ENCODE data around the gene GPA33.

The GPA33 gene

DNA sequence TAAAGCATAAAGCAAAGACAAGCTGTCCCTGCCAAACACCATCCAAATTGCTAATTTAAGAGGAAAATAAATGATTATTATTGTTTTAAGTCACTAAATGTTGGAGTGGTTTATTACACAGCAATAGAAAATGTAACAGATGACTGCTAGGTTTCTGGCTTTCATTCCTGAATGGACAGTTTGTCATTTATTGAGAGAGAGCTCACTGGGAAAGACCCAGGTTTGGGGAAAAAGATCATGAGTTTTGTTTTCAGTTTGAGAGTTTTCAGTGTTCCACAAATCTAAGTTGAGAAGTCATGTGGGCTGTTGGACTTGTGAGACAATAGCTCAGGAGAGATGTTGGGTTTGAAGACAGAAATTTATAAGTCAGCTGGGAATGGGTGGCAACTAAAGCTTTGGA, 5.4 kb downstream of the GPA33 start:
- no peak for DNase-seq

DNA sequence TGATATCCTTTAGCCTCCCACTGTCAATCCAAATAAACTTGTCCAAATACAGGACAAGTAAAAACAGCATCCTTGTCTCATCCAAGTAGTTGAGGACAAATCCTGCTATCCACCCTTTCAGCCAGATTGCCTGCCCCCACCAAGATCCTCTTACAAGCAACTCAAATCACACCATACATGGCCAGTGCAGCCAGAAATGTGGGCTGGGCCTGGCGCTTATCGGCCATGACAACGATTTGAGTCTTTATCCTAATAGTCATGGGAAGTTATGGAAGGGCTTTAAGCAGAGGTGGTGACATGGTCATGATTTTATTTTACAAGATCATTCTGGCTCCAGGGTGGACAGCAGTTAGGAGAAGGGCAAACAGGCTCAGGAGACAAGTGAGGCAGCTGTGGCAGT, 6.3 kb downstream of the GPA33 start:
- DNase-seq = no peak

DNA sequence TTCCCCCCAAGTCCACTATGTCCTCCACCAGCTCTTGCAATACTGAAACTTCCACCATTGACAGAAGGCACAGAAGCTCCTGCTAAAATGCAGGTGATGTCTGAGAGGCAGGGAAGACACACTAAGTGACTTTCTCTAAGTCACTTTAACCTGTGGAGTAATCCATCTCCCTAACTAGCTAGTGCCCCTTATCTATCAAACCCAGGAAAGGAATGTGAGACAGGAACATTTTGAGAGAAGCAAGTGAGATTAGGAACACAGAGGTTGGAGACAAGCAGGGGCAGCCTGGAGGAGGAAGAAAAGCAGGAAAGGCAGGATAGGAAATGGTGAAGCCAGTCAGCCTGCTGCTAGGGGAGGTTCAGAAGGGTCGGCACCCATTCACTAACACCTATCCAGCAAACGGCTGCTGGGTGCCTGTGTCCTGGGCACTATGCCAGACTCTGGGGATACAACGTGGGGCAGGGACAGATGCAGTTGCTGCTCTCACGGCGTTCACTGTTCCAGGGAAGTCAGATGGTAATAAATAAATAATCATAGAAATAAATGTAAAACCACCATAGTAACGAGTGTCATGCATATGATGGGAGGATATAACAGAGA, 7.0 kb downstream of the GPA33 start:
- DNase-seq = no peak

DNA sequence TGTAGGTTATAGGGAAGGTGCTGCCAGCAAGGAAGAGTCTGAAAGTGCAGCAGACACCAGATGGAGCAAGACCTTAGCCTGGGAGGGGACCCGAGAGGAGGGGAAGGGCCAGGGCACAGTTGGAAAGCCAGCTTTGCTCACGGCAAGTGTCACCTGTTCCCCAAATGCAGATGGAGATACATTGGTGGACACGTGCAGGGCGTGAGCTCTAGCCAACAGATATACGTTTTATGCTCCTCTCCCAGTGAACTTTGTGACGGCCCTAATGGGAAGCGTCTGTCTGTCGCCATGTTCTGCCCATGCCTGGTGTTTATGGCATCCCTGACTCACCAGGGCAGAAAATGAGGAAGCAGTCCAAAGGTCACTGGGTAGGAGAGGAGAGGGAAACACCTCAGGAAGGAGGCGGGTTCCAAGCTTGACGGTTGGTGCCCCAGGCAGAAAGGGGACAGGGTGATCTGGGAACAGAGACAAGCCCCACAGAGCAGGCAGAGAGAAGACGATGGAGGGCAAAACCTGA, 7.6 kb downstream of the GPA33 start:
- DNase-seq = no peak

GRCh38 chr1:167081594-167082156, 8.5 kb downstream of the GPA33 start:
- no peak for DNase-seq

- DNase-seq = no peak
These were observed 12.3 kb downstream of the GPA33 start for GRCh38 chr1:167077868-167078210.

GRCh38 chr1:167077128-167077867, 12.9 kb downstream of the GPA33 start:
- no peak for DNase-seq

DNA sequence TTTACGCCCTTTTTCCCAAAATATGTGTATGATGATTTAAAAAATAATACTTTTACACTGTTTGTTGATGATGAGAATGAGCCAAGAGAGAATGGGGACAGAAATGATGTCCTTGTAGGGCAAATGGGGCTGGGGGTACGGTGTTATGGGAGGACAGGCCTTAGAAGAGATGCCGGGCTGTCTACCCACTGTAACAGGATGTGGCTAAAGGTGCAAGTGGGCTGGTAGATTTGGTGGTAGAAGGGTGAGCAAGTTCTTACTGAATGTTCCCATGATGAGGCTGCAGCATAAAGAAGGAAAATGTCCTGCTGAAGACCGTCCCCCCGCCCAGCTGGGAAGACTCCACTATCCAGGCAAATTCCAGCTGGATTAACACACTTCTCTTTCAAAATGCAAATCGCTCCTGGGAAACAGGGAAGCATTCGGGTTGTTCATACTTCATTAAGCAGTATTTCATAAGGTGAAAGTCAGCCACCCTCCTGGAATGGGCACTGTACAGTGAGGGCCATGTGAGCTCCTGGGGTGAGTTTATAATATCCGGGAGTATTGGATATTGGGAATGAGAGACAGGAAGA, 14.0 kb downstream of the GPA33 start:
- DNase-seq = peak in 1 of 5 experiments; percentile 17

GRCh38 chr1:167071286-167071685, 18.9 kb downstream of the GPA33 start:
- DNase-seq = no peak

- no peak for DNase-seq
These were observed 21.4 kb downstream of the GPA33 start for GRCh38 chr1:167068761-167069160.

- no peak for DNase-seq
These were observed 22.3 kb downstream of the GPA33 start for GRCh38 chr1:167067904-167068303.

DNA sequence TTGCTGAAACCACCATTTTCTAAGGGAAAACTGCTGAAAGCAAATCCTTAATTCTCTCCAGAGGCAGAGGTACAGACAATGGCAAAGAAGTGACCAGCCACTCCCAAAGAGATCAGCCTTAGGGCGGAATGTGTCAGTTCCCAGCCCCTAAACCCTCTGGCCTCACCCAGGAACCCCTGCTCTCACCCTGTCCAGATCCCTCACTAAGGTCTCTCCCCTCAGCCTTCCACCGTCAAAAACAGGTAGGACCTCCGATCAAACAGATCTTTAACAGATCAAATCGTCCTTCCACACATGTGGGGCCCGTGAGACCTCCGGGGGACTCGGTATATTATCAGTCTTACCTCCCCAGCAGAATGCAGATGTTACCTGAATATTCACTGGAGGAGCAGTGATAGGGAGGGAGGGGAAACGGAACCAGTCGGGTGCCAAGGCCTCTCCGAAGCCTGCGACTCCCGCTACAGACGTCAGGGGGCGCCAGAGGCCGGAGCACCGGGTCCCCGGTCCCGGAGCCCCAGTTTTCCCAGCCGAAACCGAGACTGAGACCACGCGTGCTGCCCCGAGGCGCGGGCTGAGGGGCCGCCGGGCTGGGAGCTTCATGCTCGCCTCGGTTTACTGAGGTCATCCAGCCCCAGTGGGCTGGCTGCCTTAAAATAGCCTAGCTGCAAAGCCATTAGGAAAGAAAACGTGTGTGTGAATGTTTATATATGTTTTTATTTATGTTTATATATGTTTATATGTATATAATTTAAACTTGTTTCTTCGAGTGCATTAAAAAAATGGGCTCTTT, 23.6 kb downstream of the GPA33 start:
- DNase-seq = peak; percentile 52 to 66 (median 61)

DNA sequence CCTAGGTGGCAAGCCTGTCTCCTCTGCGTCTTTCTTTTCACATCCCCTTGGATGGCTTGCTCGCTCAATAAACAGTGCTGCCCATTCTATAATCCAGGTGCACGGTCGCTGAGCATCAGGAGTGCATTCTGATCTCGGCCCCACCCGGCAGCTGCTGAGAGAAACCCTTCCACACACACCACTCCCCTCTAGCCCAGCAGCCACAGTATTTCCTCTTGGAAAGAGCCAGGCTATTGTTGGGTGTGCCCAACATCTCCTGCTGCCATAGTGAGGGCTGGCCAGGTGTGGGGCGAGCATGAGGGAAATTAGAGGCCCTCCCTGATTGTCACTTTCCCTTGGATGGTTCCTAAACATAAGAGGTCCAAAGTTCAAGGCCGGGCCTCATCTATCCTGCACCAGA, 24.7 kb downstream of the GPA33 start:
- no peak for DNase-seq

GRCh38 chr1:167064621-167065020, 25.6 kb downstream of the GPA33 start:
- no peak for DNase-seq

GRCh38 chr1:167061073-167061464, 29.1 kb downstream of the GPA33 start:
- DNase-seq = no peak

- no peak for DNase-seq
These were observed 29.8 kb downstream of the GPA33 start for GRCh38 chr1:167060141-167061072.

- no peak for DNase-seq
These were observed 30.4 kb downstream of the GPA33 start for GRCh38 chr1:167059809-167060107.

DNA sequence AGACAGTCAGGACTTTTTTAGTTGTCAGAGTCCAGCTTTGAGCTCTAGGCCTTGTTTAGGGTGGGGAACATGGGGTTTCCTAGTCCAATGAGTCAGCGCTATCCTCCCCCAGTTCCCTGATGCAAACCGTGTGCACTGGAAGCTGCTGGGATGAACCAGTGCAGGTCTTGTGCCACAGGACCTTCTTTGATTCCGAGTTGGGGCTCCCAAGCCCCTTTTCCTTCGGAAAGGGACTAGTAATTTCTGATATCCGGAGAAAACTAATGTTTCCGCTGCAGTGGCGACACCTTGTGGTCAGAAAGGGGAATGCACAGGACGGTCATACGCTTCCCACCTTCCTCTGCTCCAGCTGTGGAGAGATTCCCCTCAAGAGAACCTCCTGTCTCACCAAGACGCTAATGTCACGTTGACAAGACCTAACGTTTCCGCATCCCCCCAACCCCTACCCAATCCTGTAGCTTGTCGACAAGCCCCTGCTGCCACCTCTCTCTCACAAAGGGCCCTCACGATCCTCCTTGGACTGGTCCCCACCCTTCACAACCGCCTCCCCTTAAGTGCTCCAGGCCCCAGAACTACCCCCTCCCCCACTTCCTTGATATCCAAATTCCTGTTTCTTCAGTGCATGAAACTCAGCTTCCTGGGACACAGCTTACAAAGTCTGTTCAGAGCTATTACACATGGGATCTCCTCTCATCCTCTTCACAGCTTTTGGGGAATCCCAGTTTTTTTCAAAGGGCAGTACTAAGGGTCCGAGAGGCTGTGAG, 30.9 kb downstream of the GPA33 start:
- DNase-seq = peak; percentile 39 to 67 (median 55)

- DNase-seq = peak in 1 of 5 experiments; percentile 66
These were observed 32.9 kb downstream of the GPA33 start for GRCh38 chr1:167057241-167057688.

GRCh38 chr1:167056529-167057231, 33.5 kb downstream of the GPA33 start:
- peak in 1 of 5 experiments; percentile 43 for DNase-seq

All from T-helper 2 cell (primary cell).